Left lung (tissue), 10 donors: ENCODE data around the gene FAS. TPM values are rescaled to one million over a fixed set of nuclear protein-coding genes. Genes with fewer than 3 reads are reported as not detected.

ENCODE experiments used
- ATAC-seq: fragments of 200-7000 bp; cut with Tn5 transposase; one replicate; pipeline ENCODE4 v1.9.1; 2020; ENCODE audit warnings: moderate library complexity
- DNase-seq, 4 donors: peaks; one replicate each; pipeline ENCODE4 v3.0.0-alpha.2; 2013 to 2020
- H3K27ac ChIP-seq, 2 donors: fragments of 200-600 bp; sonication (generic) in 1 of 2; one replicate each; pipeline versions ENCODE4 v1.5.0 to v1.8.0; 2020 to 2021
- H3K27me3 ChIP-seq, 2 donors: fragments of 200-600 bp; sonication (generic) in 1 of 2; one replicate each; pipeline versions ENCODE4 v1.5.0 to v1.8.0; 2020 to 2021
- H3K36me3 ChIP-seq, 2 donors: fragments of 200-600 bp; sonication (generic) in 1 of 2; one replicate each; pipeline versions ENCODE4 v1.5.0 to v1.8.0; 2020 to 2021
- H3K4me1 ChIP-seq, 2 donors: fragments of 200-600 bp; one replicate each; pipeline ENCODE4 v1.8.0; 2021
- H3K4me3 ChIP-seq, 2 donors: fragments of 200-600 bp; sonication (generic) in 1 of 2; one replicate each; pipeline versions ENCODE4 v1.5.0 to v1.8.0; 2020 to 2021; ENCODE audit warnings: mild to moderate bottlenecking in 1 of 2
- H3K9me3 ChIP-seq, 2 donors: fragments of 200-600 bp; sonication (generic) in 1 of 2; one replicate each; pipeline versions ENCODE4 v1.5.0 to v1.8.0; 2020 to 2021
- intact Hi-C, 2 donors: fragments of 100-400 bp; cut with DNase I; formaldehyde crosslinking; loops; one replicate each; pipeline versions ENCODE4 v1.11.2 to v1.14.2; 2022
- polyA plus RNA-seq, 6 donors: library from polyadenylated mRNA; unstranded; fragments of 120-200 nt; gene quantifications; one replicate each; pipeline ENCODE4 v1.2.1, GENCODE V29; 2013; ENCODE audit not compliant: insufficient read length in 6 of 6
- total RNA-seq, 2 donors: library from RNA; stranded (reverse); fragmentation: NEBNext Ultra II Directional; extraction: Animal tissue kit (Norgen Biotek cat#: 25700); gene quantifications; one replicate each; pipeline ENCODE4 v1.2.1, GENCODE V29; 2021
- TF ChIP-seq, protein P1 (sequence below), 2 donors: fragments of 200-600 bp; sonication (generic) in 1 of 2; IDR thresholded peaks; one replicate each; pipeline versions ENCODE4 v1.5.0 to v1.8.0; 2021; ENCODE audit warnings: antibody characterized with exemption in 2 of 2
- donor health status: DM: no; HTN: yes; CAD: no.
- donor health status: DM: no; HTN: no; CAD: no.

Gene FAS
- total and polyA plus RNA-seq, 8 donors: 15.1 to 76.4 (median 26.7) TPM

DNA sequence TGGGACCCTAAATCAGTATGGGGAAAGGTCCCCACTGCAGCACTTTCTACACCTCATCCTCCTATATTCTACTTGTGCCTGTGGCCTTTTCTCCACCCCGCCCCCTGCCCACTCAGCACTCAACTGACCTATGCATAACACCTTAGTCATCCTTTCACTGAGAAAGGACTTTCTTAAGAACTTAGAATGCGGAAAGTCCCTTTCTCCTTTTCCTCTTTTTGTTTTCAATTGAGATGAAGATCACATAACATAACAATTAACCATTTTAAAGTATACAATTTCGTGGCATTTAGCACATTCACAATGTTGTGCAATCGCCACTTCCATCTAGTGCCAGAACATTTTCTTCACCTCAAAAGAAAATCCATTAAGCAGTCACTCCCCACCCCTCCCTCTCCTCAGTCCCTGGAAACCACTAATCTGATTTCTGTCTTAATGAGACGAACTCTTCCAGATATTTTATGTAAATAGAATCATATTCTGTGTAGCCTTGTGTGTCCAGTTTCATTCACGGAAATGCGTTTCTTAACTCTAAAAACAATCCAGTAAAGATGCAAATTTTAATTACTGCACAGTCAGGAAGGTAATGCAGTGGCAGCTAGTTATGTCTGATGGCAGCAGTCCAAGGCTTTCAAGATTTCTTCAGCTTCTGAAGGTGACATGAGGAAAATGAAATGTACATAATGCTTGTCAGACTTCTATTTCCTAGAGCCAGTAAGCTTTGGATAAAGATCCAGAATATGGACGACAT, 41.7 kb downstream of the FAS start:
- H3K9me3 ChIP-seq: no peaks in the 10 kb centered on the region
- H3K4me3 ChIP-seq: no peak overlapping the region
- H3K36me3 ChIP-seq: no peaks in the 10 kb centered on the region
- H3K27ac ChIP-seq: peak overlapping the region; percentile 60 to 73
- H3K4me1 ChIP-seq: peaks cover 23 to 54% of the 10 kb centered on the region in 2 donors
- no peaks in the 10 kb centered on the region for H3K27me3 ChIP-seq
- peak; percentile 81 for ATAC-seq
- TF ChIP-seq, protein P1, sequence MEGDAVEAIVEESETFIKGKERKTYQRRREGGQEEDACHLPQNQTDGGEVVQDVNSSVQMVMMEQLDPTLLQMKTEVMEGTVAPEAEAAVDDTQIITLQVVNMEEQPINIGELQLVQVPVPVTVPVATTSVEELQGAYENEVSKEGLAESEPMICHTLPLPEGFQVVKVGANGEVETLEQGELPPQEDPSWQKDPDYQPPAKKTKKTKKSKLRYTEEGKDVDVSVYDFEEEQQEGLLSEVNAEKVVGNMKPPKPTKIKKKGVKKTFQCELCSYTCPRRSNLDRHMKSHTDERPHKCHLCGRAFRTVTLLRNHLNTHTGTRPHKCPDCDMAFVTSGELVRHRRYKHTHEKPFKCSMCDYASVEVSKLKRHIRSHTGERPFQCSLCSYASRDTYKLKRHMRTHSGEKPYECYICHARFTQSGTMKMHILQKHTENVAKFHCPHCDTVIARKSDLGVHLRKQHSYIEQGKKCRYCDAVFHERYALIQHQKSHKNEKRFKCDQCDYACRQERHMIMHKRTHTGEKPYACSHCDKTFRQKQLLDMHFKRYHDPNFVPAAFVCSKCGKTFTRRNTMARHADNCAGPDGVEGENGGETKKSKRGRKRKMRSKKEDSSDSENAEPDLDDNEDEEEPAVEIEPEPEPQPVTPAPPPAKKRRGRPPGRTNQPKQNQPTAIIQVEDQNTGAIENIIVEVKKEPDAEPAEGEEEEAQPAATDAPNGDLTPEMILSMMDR (IDR thresholded peaks at IDR 0.05): no peak
- DNase-seq: peak; percentile 33 to 82 (median 68)
- intact Hi-C loops: no loop called here

DNA sequence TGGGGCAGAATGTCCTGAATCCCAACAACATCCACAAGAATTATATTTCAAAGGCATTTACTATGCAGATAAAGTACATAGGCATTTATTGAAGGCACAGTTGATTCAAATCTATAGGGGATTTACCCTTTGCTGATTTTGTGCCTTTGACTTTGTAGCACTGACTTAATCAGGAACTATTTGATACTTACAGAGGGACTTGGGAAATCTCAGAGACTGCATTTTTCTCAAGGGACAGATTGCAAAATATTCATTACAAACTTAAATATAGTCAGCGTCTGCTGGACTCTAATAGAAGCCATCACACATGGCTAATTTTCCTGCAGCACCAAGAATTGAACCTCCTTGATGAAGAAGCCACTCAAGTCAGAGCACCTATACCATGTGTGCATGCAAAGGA, 44.9 kb downstream of the FAS start:
- Histone ChIP-seq H3K27me3 (no peaks in the 10 kb centered on the region), H3K9me3 (no peaks in the 10 kb centered on the region), H3K36me3 (no peaks in the 10 kb centered on the region), H3K4me1 (peaks cover 20 to 44% of the 10 kb centered on the region in 2 donors), H3K4me3 (no peak overlapping the region), H3K27ac (no peak overlapping the region)
- no peak for ATAC-seq
- no peak for DNase-seq
- TF ChIP-seq, protein P1 (IDR thresholded peaks at IDR 0.05): no peak
- intact Hi-C loops: no loop called here

DNA sequence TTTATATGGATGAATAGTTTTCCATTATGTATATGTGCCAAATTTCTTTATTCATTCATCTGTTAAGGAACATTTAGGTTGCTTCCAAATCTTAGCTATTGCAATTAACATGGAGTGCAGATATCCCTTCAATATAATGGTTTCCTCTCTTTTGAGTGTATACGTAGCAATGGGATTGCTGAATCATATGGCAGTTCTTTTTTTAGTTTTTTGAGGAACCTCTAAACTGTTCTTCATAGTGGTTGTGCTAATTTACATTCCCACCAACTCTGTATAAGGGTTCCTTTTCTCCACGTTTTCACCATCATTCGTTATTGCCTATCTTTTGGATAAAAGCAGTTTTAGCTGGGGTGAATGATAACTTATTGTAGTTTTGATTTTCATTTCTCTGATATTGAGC, 46.5 kb downstream of the FAS start:
- no peak for ATAC-seq
- H3K36me3 ChIP-seq: no peaks in the 10 kb centered on the region
- H3K4me3 ChIP-seq: no peak overlapping the region
- no peak overlapping the region for H3K27ac ChIP-seq
- H3K4me1 ChIP-seq: peaks cover 9 to 27% of the 10 kb centered on the region in 2 donors
- DNase-seq: no peak
- intact Hi-C loops: no loop called here
- TF ChIP-seq, protein P1 (IDR thresholded peaks at IDR 0.05): no peak
- no peaks in the 10 kb centered on the region for H3K9me3 ChIP-seq
- no peaks in the 10 kb centered on the region for H3K27me3 ChIP-seq

DNA sequence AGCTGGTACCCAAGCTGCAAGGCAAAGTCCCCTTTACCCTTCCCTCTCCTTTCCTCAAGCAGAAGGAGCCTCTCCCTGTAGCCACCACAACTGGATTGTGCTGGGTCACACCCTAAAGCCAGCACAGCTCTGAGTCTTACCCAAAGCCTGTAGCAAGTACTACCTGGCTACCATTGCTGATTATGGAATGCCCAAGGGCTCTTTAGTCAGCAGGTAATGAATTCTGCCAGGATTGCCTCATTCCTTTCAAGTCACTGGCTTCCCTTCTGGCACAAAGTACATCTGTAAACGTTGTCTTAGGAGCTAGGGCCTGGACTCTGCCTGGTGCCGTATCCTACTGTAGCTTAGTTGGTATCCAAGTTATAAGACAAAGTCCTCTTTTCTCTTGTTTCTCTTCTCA, 52.0 kb downstream of the FAS start:
- DNase-seq (no peak), ATAC-seq (peak; percentile 97)
- H3K4me3 ChIP-seq: no peak overlapping the region
- intact Hi-C loops: no loop called here
- peaks cover 0 to 3% of the 10 kb centered on the region in 2 donors for H3K4me1 ChIP-seq
- no peaks in the 10 kb centered on the region for H3K36me3 ChIP-seq
- no peaks in the 10 kb centered on the region for H3K9me3 ChIP-seq
- H3K27ac ChIP-seq: no peak overlapping the region
- TF ChIP-seq, protein P1 (IDR thresholded peaks at IDR 0.05): no peak
- no peaks in the 10 kb centered on the region for H3K27me3 ChIP-seq

DNA sequence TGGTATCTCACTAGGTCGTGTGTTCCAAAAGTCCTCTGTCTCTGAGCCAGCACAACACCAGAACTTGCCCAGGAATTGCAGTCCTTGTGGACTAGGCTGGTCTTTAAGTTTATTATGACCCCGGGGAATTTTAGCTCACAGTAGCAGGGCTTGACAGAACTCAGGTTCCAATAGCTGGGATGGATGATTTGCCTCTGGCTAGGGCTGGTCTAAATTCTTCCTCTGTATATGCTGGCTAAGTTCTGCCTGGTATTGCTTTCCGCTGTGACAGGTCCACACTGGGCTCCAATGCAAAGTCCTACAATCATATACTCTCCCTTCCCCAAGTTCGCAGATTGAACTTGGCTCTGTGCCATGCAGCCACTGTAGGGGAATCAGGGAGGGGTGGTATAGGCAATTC, 52.5 kb downstream of the FAS start:
- Histone ChIP-seq H3K36me3 (no peaks in the 10 kb centered on the region), H3K27ac (no peak overlapping the region), H3K9me3 (no peaks in the 10 kb centered on the region), H3K4me1 (peaks cover 0 to 8% of the 10 kb centered on the region in 2 donors), H3K4me3 (no peak overlapping the region), H3K27me3 (no peaks in the 10 kb centered on the region)
- DNase-seq: no peak
- intact Hi-C loops: no loop called here
- no peak for ATAC-seq
- TF ChIP-seq, protein P1 (IDR thresholded peaks at IDR 0.05): no peak
